Right lobe of liver (tissue), 4 donors: ENCODE measurements around the gene MBD3L1.

Experiments used
- CTCF ChIP-seq, 4 donors: fragments of 200-600 bp in 3 of 4; fragments of 450-650 bp in 1 of 4; IDR thresholded peaks; one replicate each; pipeline versions ENCODE4 v1.5.1 to v1.8.0; 2016 to 2022; ENCODE audit warnings: antibody characterized with exemption in 4 of 4, mild to moderate bottlenecking in 2 of 4
- POLR2A ChIP-seq: fragments of 450-650 bp; IDR thresholded peaks from one replicate; pipeline ENCODE4 v1.6.1; 2017; ENCODE audit warnings: antibody characterized with exemption, mild to moderate bottlenecking
- donor health status: DM: no; HTN: no; CAD: no.
- donor health status: DM: no; HTN: no; CAD: no.
- donor health status: DM: no; HTN: yes; CAD: no.

GRCh38 chr19:8858260-8858659 is 26.1 kb downstream of the MBD3L1 start:
- TF ChIP-seq CTCF (IDR thresholded peaks at IDR 0.05) (no peak), POLR2A (no peak)
